H9 (cell line): ENCODE measurements around the gene FNDC3A. TPM values are rescaled to one million over a fixed set of nuclear protein-coding genes. Genes with fewer than 3 reads are reported as not detected.

ENCODE experiments used
- DNase-seq: peaks from one replicate; pipeline ENCODE4 v3.0.0-alpha.2; 2017
- H2AFZ ChIP-seq: one replicate; pipeline ENCODE4 v1.6.1; 2013; ENCODE audit warnings: mild to moderate bottlenecking, low read length, control low read depth, moderate library complexity
- H2AK5ac ChIP-seq: 2 replicates; pipeline ENCODE4 v1.6.1; 2013; ENCODE audit warnings: low read length, control low read depth, mixed read lengths; ENCODE audit not compliant: insufficient read length
- H2BK120ac ChIP-seq: one replicate; pipeline ENCODE4 v1.6.1; 2013; ENCODE audit warnings: low read depth, mild to moderate bottlenecking, low read length, control low read depth, inconsistent platforms; ENCODE audit not compliant: poor library complexity, severe bottlenecking
- H2BK12ac ChIP-seq: 2 replicates; pipeline ENCODE4 v1.6.1; 2013; ENCODE audit warnings: low read length, control low read depth, mixed read lengths, low read depth; ENCODE audit not compliant: insufficient read length
- H2BK15ac ChIP-seq: 2 replicates; pipeline ENCODE4 v1.6.1; 2013; ENCODE audit warnings: low read depth, low read length, control low read depth
- H2BK20ac ChIP-seq: one replicate; pipeline ENCODE4 v1.6.1; 2013; ENCODE audit warnings: low read depth, mild to moderate bottlenecking, low read length, control low read depth, inconsistent platforms; ENCODE audit not compliant: poor library complexity, severe bottlenecking
- H2BK5ac ChIP-seq: 2 replicates; pipeline ENCODE4 v1.6.1; 2013; ENCODE audit warnings: low read length, control low read depth, mixed read lengths; ENCODE audit not compliant: insufficient read length
- H3K14ac ChIP-seq: 2 replicates; pipeline ENCODE4 v1.6.1; 2013; ENCODE audit warnings: low read length, control low read depth; ENCODE audit not compliant: insufficient read depth
- H3K18ac ChIP-seq: 2 replicates; pipeline ENCODE4 v1.6.1; 2013; ENCODE audit warnings: low read depth, mild to moderate bottlenecking, mixed read lengths, low read length, control low read depth; ENCODE audit not compliant: insufficient read length
- H3K23ac ChIP-seq: 2 replicates; pipeline ENCODE4 v1.6.1; 2013; ENCODE audit warnings: low read length, control low read depth, mixed read lengths, low read depth; ENCODE audit not compliant: insufficient read length
- H3K23me2 ChIP-seq: 2 replicates; pipeline ENCODE4 v1.6.1; 2013; ENCODE audit warnings: low read depth, mild to moderate bottlenecking, mixed read lengths, low read length, control low read depth; ENCODE audit not compliant: insufficient read length, poor library complexity, severe bottlenecking
- H3K27ac ChIP-seq: 2 replicates; pipeline ENCODE4 v1.5.1; 2013; ENCODE audit warnings: low read length, control low read depth, mixed read lengths, low read depth; ENCODE audit not compliant: insufficient read length
- H3K27me3 ChIP-seq: 2 replicates; pipeline ENCODE4 v1.6.1; 2013; ENCODE audit warnings: low read length, control low read depth, inconsistent platforms; ENCODE audit not compliant: insufficient read depth
- H3K4ac ChIP-seq: 2 replicates; pipeline ENCODE4 v1.6.1; 2013; ENCODE audit warnings: low read depth, mild to moderate bottlenecking, control low read depth, inconsistent platforms, low read length, moderate library complexity
- H3K4me1 ChIP-seq: 2 replicates; pipeline ENCODE4 v1.6.1; 2013; ENCODE audit warnings: low read length, control low read depth, inconsistent platforms; ENCODE audit not compliant: insufficient read depth
- H3K4me2 ChIP-seq: 2 replicates; pipeline ENCODE4 v1.6.1; 2013; ENCODE audit warnings: low read length, control low read depth, mixed read lengths; ENCODE audit not compliant: insufficient read length, insufficient read depth
- H3K56ac ChIP-seq: 2 replicates; pipeline ENCODE4 v1.6.1; 2013; ENCODE audit warnings: low read depth, mild to moderate bottlenecking, mixed read lengths, low read length, control low read depth; ENCODE audit not compliant: insufficient read length
- H3K79me1 ChIP-seq: 2 replicates; pipeline ENCODE4 v1.6.1; 2013; ENCODE audit warnings: low read depth, mild to moderate bottlenecking, moderate library complexity, low read length, control low read depth, inconsistent platforms; ENCODE audit not compliant: insufficient read depth, poor library complexity, severe bottlenecking
- H3K79me2 ChIP-seq: 2 replicates; pipeline ENCODE4 v1.6.1; 2013; ENCODE audit warnings: low read length, control low read depth, inconsistent platforms; ENCODE audit not compliant: insufficient read depth
- H3K9ac ChIP-seq: 2 replicates; pipeline ENCODE4 v1.6.1; 2013; ENCODE audit warnings: low read length, control low read depth, mixed read lengths; ENCODE audit not compliant: insufficient read length; ENCODE audit errors: extremely low read depth
- H3K9me3 ChIP-seq: one replicate; pipeline ENCODE4 v1.6.1; 2013; ENCODE audit warnings: low read depth, low read length, inconsistent platforms; ENCODE audit not compliant: control insufficient read depth
- H3T11ph ChIP-seq: one replicate; pipeline ENCODE4 v1.6.1; 2013; ENCODE audit warnings: mild to moderate bottlenecking, low read length, control low read depth, inconsistent platforms
- H4K20me1 ChIP-seq: one replicate; pipeline ENCODE4 v1.6.1; 2013; ENCODE audit not compliant: control insufficient read depth, insufficient read length, insufficient read depth
- H4K5ac ChIP-seq: 2 replicates; pipeline ENCODE4 v1.6.1; 2013; ENCODE audit warnings: low read depth, mild to moderate bottlenecking, mixed read lengths, low read length, control low read depth; ENCODE audit not compliant: insufficient read length
- H4K8ac ChIP-seq: replicated peaks from 2 replicates; pipeline ENCODE4 v1.6.1; 2013; ENCODE audit warnings: low read length, control low read depth, mixed read lengths, low read depth; ENCODE audit not compliant: insufficient read length
- H4K91ac ChIP-seq: 2 replicates; pipeline ENCODE4 v1.6.1; 2013; ENCODE audit warnings: low read depth, mild to moderate bottlenecking, moderate library complexity, mixed read lengths, low read length, control low read depth; ENCODE audit not compliant: insufficient read length
- H3K27ac Mint-ChIP-seq, 3 experiments: 2 replicates in 2 of 3; 3 replicates in 1 of 3; pipeline ENCODE4 v1.8.0; 2020 to 2021; ENCODE audit warnings: mixed read lengths in 3 of 3, mild to moderate bottlenecking in 1 of 3, moderate library complexity in 1 of 3
- H3K27me3 Mint-ChIP-seq: 2 replicates; pipeline ENCODE4 v1.8.0; 2021; ENCODE audit warnings: low read depth, mild to moderate bottlenecking, moderate library complexity, mixed read lengths
- H3K36me3 Mint-ChIP-seq, 3 experiments: 2 replicates in 2 of 3; 3 replicates in 1 of 3; pipeline ENCODE4 v1.8.0; 2020 to 2021; ENCODE audit warnings: low read depth in 3 of 3, mixed read lengths in 3 of 3; ENCODE audit not compliant: insufficient read depth in 1 of 3
- H3K4me1 Mint-ChIP-seq, 2 experiments: 2 replicates each; pipeline ENCODE4 v1.8.0; 2020; ENCODE audit warnings: mixed read lengths in 2 of 2
- H3K4me3 Mint-ChIP-seq, 2 experiments: 2 replicates in 1 of 2; 3 replicates in 1 of 2; pipeline ENCODE4 v1.8.0; 2020 to 2021; ENCODE audit warnings: mild to moderate bottlenecking in 2 of 2, mixed read lengths in 2 of 2, moderate library complexity in 1 of 2
- H3K9me3 Mint-ChIP-seq, 2 experiments: 2 replicates in 1 of 2; 3 replicates in 1 of 2; pipeline ENCODE4 v1.8.0; 2020; ENCODE audit warnings: mild to moderate bottlenecking in 2 of 2, mixed read lengths in 2 of 2, moderate library complexity in 1 of 2
- CTCF ChIP-seq: fragments of 200-600 bp; sonication (generic); conservative IDR thresholded peaks from 3 replicates; pipeline ENCODE4 v1.8.0; 2021; ENCODE audit warnings: antibody characterized with exemption, mild to moderate bottlenecking
- WGBS: extraction: QIAGEN DNeasy Blood & Tissue Kit; methylation state at CpG from one replicate; pipeline ENCODE4 v1.1.7; 2013; ENCODE audit warnings: missing lambda C conversion rate, low lambda C conversion rate, mixed read lengths; ENCODE audit not compliant: insufficient read length; ENCODE audit errors: extremely low coverage; 5-methylcytosine and 5-hydroxymethylcytosine counted together
- total RNA-seq: library from RNA; stranded (reverse); gene quantifications from 2 replicates; pipeline ENCODE4 v1.2.1, GENCODE V29; 2021

The FNDC3A gene
- total RNA-seq, 1 experiment from 2014 or later = 27.4 TPM

DNA sequence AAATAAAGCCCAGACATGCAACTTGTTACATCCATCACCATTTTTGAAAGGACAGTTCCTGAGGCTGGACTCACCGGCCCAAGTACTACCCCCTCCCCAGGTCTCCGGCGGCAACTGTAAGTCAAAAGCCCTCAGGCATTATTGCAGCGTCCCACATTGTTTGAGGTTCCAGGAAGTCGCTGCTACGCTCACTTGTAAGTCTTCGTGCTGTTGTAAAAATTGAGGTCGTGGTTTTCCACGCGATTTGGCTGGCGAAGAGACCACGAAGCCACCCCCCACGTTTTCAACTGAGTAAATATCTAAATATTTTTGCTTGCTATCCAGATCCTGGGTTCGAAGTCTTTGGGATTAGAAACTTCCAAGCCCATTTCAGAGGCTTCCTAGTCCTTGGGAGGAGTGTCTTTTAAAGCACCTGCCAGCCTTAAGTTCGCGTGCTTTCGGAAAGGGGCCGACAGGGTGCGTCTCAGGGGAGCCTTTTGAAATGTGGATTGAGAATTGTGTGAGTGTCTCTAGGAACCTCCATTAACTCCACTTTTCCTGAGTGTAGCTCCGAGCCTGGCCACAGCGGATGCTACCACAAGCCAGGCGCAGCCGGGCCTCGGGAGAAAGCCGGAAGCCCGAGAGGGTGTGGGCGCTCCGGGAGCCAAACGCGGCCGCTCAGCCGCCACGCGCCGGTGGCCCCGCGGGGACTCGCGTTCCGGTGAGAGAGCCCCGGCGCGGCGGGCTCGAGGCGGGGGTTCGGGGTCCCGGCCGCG, 434 bp upstream of the FNDC3A start:
- TF ChIP-seq CTCF = peak; percentile 12; the same call in 1 of the 3 replicates
- Histone ChIP-seq H4K8ac (no peak overlapping the region), H3K23ac (no peak overlapping the region), H3K4me1 (peaks cover 3% of the 10 kb centered on the region; the same call in 1 of the 2 replicates), H3K4me2 (peak overlapping the region; percentile 95), H2BK120ac (no peak overlapping the region), H3K79me2 (peaks cover 6% of the 10 kb centered on the region; the same call in 1 of the 2 replicates), H3K9me3 (no peaks in the 10 kb centered on the region), H3K23me2 (peaks cover 8% of the 10 kb centered on the region), H3K9ac (peak overlapping the region; percentile 37), H4K91ac (no peak overlapping the region), H4K20me1 (no peaks in the 10 kb centered on the region), H3K27ac (peak overlapping the region; percentile 21), H2BK12ac (no peak overlapping the region), H2AFZ (peak overlapping the region; percentile 1), H3K27me3 (no peaks in the 10 kb centered on the region), H4K5ac (no peak overlapping the region), H3K14ac (peak overlapping the region; percentile 39; the same call in 1 of the 2 replicates), H2BK20ac (no peak overlapping the region), H3T11ph (no peak overlapping the region), H3K18ac (peak overlapping the region; percentile 37), H3K79me1 (no peaks in the 10 kb centered on the region), H3K4ac (no peak overlapping the region), H2BK5ac (no peak overlapping the region), H2AK5ac (no peak overlapping the region), H3K56ac (no peak overlapping the region), H2BK15ac (no peak overlapping the region)
- peaks cover 2% of the 10 kb centered on the region; the same call in 1 of the 2 replicates for H3K27me3 Mint-ChIP-seq
- H3K4me3 Mint-ChIP-seq = peak overlapping the region; percentile 87 to 92
- peak; percentile 79 for DNase-seq
- WGBS = no CpG with 5 or more reads among the region's 50 CpGs
- H3K4me1 Mint-ChIP-seq = peaks cover 32 to 38% of the 10 kb centered on the region in 2 experiments
- peaks cover 12 to 21% of the 10 kb centered on the region in 2 experiments for H3K9me3 Mint-ChIP-seq
- H3K27ac Mint-ChIP-seq = peak overlapping the region; percentile 96 to 97 (median 97)
- peaks cover 10 to 21% (median 14%) of the 10 kb centered on the region in 3 experiments for H3K36me3 Mint-ChIP-seq
